Stimulated activated CD8-positive, alpha-beta memory T cell treated with anti-CD3 and anti-CD28 coated beads, Interleukin-12 subunit alpha, Interleukin-12 subunit beta, amount 100 ng/mL, for 24 hours (primary cell): Measurements from ENCODE around the gene ABCA3.

Experiments used
- DNase-seq: peaks from one replicate; pipeline ENCODE4 v3.0.0-alpha.2; 2020; ENCODE audit errors: extremely low read depth

Gene ABCA3

GRCh38 chr16:2235234-2235651 is 105.3 kb downstream of the ABCA3 start:
- no peak for DNase-seq

DNA sequence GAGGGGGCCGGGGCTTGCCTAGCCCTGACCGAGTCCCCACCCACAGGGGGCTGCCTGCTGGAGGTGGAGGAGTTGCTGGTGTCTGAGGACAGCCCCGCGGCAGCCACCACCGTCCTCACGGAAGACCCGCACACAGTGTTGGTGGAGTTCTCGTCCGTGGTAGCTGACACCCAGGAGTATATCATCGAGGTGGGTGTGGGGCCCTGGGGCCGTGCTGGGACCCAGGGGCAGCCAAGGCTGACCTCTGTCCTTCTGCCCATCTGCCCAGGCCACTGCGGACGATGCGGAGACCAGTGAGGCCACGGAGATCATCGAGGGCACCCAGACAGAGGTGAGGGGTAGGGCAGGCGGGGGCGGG is 105.7 kb downstream of the ABCA3 start:
- no peak for DNase-seq

DNA sequence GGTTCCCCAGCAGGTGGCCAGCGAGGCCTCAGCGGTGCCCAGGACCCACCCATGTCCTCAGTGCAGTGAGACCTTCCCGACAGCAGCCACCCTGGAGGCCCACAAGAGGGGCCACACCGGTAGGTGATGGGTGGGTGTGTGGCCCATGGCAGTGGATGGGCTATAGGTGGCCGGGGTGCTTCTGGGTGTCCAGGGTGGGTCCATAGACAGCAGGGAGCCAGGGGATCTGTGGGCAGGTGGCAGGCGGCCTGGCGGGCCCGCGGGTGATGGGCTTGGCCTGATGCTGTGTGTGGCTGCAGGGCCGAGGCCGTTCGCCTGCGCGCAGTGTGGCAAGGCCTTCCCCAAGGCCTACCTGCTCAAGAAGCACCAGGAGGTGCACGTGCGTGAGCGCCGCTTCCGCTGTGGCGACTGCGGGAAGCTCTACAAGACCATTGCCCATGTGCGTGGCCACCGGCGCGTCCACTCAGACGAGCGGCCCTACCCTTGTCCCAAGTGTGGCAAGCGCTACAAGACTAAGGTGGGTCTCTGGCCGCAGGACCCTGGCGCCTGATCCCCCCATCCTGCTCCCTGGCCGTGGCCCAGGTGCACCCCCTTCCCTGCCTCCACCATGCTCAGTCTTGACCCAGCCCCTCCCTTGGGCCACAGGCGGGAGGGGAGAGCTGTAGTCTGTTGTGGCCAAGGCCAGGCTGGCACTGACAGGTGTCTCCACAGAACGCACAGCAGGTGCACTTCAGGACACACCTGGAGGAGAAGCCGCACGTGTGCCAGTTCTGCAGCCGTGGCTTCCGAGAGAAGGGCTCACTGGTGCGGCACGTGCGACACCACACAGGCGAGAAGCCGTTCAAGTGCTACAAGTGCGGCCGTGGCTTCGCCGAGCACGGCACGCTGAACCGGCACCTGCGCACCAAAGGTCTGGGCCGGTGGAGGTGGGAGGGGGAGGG is 106.4 kb downstream of the ABCA3 start:
- DNase-seq, result no peak

DNA sequence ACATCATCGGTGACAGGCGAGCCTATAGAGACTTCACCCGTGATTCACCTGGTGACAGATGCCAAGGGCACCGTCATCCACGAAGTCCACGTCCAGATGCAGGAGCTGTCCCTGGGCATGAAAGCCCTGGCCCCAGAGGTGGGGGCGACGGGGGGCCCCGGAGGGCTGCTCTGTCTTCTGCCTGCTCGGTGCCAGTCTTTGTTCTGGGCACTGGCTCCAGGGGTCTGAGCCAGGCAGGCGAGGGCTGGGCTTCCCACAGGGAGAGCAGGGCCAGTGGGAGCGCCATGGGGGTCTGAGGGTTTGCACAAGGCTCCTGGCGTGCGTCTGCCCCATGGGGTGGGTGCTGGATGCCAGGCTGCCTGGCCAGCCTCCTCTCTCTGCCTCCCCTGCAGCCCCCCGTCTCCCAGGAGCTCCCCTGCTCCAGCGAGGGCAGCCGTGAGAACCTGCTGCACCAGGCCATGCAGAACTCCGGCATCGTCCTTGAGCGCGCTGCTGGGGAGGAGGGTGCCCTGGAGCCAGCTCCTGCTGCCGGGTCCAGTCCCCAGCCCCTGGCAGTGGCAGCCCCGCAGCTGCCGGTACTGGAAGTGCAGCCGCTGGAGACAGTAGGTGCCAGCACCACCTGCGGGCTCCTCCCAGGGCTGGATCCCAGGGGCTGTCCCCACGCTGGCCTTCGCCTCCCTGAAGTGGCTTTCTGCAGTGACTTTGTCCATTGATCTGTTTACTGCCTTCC is 107.3 kb downstream of the ABCA3 start:
- DNase-seq, result no peak

DNA sequence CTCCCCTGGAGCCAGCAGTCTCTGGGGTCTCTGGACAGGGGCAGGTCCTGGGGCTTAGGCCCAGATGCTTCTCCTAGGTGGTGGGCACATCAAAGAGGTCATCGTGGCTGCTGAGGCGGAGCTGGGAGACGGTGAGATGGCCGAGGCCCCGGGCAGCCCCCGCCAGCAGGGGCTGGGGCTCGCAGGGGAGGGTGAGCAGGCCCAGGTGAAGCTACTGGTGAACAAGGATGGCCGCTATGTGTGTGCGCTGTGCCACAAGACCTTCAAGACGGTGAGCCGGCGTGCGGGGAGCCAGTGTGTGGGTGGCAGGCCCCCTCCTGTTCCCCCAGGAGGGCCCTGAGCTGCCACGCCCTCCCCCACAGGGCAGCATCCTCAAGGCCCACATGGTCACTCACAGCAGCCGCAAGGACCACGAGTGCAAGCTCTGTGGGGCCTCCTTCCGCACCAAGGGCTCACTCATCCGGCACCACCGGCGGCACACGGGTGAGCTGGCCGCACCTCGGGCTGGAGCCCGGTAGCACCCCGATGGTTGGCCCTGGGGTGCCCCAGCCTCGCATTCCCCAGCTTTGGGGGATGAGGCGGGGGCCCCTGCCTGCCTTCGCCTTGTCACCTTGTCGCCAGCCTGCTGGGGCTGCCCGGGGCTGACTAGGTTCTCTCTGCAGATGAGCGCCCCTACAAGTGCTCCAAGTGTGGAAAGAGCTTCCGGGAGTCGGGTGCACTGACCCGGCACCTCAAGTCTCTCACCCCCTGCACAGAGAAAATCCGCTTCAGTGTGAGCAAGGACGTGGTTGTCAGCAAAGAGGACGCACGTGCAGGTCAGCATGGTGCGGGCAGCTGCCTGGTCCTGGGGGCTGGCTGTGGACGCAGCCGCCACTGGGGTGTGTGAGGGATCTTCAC is 108.2 kb downstream of the ABCA3 start:
- DNase-seq, result no peak

GRCh38 chr16:2231016-2231931 is 109.3 kb downstream of the ABCA3 start:
- DNase-seq, result no peak

DNA sequence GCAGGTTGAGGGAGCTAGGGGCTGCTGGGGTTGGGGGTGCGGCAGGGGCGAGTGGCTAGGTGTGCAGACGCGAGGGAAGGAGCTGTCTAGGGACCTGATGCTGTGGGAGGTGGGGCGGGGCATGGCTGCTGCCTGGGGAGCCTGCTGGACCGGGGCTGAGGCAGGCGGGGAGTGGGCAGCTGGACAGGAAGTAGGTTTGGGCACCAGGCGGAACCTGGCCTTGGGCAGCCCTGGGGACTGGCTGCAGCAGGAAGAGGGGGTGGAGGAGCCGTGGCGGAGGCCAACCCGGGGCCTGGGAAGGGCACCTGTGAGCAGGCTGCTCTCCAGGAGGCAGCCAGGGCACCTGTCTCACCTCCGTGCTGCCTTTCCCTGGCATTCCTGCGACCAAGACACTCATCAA is 110.2 kb downstream of the ABCA3 start:
- DNase-seq, result no peak

DNA sequence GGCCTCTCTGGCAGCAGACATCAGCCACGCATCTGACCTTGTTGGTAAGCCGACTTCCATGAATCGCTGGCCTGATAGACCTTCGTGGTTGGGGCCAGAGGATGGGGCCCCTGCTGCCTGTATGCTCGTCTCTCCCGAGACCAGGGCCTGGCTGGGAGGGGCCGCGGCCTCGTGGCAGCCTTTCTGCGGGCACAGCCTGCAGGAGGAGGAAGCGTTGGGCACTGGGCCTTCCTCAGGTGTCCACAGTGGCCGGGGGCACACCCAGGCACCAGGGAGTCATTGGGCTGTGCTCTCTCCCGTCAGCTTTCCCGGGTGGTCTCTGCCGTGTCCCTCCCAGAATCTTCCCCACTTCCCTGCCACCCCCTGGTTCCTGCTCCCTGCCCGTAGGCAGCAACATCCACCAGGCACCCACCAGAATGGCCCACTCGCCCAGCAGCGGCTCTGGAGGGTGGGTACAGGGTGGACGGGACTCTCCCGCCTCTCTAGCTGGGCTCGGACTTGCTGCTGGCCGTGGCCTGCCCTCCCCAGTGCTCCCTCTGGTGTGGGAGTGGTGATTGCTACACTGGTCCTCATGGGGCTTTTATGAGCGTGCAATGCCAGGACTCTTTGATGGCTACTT is 110.8 kb downstream of the ABCA3 start:
- DNase-seq, result no peak

DNA sequence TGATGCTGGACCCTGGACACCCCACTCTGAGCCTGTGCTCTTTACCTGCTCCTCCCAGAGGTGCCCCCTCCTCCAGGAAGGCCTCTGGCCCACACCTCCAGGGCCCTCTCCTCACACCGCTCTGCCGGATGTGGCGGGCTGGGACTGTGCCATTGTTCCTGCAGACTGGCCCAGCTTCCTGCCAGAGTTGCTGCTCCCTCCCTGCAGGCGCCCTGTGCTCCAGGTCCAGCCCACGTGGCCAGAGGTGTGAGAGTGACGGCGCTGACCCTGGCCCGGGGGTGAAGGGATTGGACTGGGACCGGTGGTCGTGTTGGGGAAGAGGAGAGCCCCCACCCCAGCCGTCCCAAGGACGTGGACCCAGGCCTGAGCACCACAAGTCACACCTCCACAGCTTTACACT is 111.4 kb downstream of the ABCA3 start:
- no peak for DNase-seq

GRCh38 chr16:2228161-2228824 is 112.2 kb downstream of the ABCA3 start:
- no peak for DNase-seq

- DNase-seq, result no peak
Observed at GRCh38 chr16:2226918-2227317, 113.6 kb downstream of the ABCA3 start.

DNA sequence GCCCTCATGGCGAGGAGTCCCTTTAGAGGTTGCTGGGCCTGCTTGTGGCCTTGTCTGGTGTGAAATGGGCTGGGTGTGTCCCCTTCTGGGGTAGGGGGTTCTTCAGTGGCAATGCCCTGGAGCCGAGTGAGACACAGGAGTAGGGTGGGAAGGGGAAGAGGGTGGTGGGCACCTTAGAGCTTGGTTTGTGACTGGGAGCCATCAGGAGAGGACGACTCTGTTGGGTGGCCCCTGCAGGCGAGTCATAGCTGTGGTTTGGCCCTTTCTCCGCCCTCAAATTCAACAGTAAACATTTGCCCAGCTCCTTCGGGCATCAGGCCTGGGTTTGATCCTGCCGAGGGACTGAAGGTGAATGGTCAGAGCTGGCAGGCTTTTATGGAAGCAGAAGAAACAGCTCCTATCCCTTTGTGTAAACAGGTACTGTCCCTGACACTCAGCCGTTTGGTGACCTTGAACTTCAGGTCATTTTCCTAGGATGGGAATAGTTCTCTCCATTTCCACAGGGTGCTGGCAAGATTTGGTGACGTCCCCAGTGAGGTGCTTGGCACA is 114.2 kb downstream of the ABCA3 start:
- DNase-seq, result no peak
